Smooth muscle cell (in vitro differentiated cells): ENCODE data around the gene OGFOD1. TPM values are rescaled to one million over a fixed set of nuclear protein-coding genes. Genes with fewer than 3 reads are reported as not detected.

Experiments used
- DNase-seq: peaks from one replicate; lab custom pipeline; 2025; ENCODE audit not compliant: unreplicated experiment; lab: John Stamatoyannopoulos, UW
- H2AFZ ChIP-seq: fragments of 200-600 bp; sonication (generic); 2 replicates; pipeline ENCODE4 v1.6.0; 2016; ENCODE audit warnings: antibody characterized with exemption, low read depth, mild to moderate bottlenecking
- H3F3A ChIP-seq: fragments of 200-600 bp; sonication (generic); 2 replicates; pipeline ENCODE4 v1.6.0; 2017; ENCODE audit warnings: antibody characterized with exemption, low read depth
- H3K27ac ChIP-seq: fragments of 200-600 bp; sonication (generic); 2 replicates; pipeline ENCODE4 v1.5.1; 2016; ENCODE audit warnings: low read depth, mild to moderate bottlenecking
- H3K27me3 ChIP-seq: fragments of 200-600 bp; sonication (generic); 2 replicates; pipeline ENCODE4 v1.6.1; 2016; ENCODE audit warnings: low read depth, mild to moderate bottlenecking
- H3K36me3 ChIP-seq: fragments of 200-600 bp; sonication (generic); 2 replicates; pipeline ENCODE4 v1.5.1; 2016; ENCODE audit warnings: low read depth
- H3K4me1 ChIP-seq: fragments of 200-600 bp; sonication (generic); 2 replicates; pipeline ENCODE4 v1.5.1; 2016; ENCODE audit warnings: low read depth
- H3K4me2 ChIP-seq: fragments of 200-600 bp; sonication (generic); 2 replicates; pipeline ENCODE4 v1.6.0; 2016; ENCODE audit warnings: mild to moderate bottlenecking
- H3K4me3 ChIP-seq: fragments of 200-600 bp; sonication (generic); 2 replicates; pipeline ENCODE4 v1.5.1; 2016; ENCODE audit warnings: mild to moderate bottlenecking
- H3K79me2 ChIP-seq: fragments of 200-600 bp; sonication (generic); 2 replicates; pipeline ENCODE4 v1.6.0; 2016; ENCODE audit warnings: low read depth, mild to moderate bottlenecking
- H3K9ac ChIP-seq: fragments of 200-600 bp; sonication (generic); 2 replicates; pipeline ENCODE4 v1.6.0; 2016; ENCODE audit warnings: low read depth
- H3K9me3 ChIP-seq: fragments of 200-600 bp; sonication (generic); replicated peaks from 2 replicates; pipeline ENCODE4 v1.5.1; 2016; ENCODE audit warnings: low read depth
- H4K20me1 ChIP-seq: fragments of 200-600 bp; sonication (generic); 2 replicates; pipeline ENCODE4 v1.6.0; 2016; ENCODE audit warnings: low read depth
- WGBS: methylation state at CpG from one replicate; pipeline ENCODE4 v1.1.7; 2016; ENCODE audit warnings: low lambda C conversion rate; 5-methylcytosine and 5-hydroxymethylcytosine counted together
- polyA plus RNA-seq: library from polyadenylated mRNA; unstranded; fragments of >200 nt; fragmentation: Nextera tagmentation; extraction: Ambion mirVana; gene quantifications from 2 replicates; pipeline ENCODE4 v1.2.1, GENCODE V29; 2016
- total RNA-seq: library from RNA; depleted of rRNA; stranded (reverse); fragments of >200 nt; gene quantifications from 2 replicates; pipeline ENCODE4 v1.2.3, GENCODE V29; 2014
- TF ChIP-seq, protein P1 (sequence below): fragments of 200-600 bp; sonication (generic); IDR thresholded peaks from 2 replicates; pipeline ENCODE4 v1.5.1; 2017; ENCODE audit warnings: borderline replicate concordance, mild to moderate bottlenecking, antibody characterized with exemption; ENCODE audit not compliant: insufficient read depth, poor library complexity, severe bottlenecking

OGFOD1 gene
- total and polyA plus RNA-seq, 2 experiments from 2014 or later: 68.7 to 107 TPM

DNA sequence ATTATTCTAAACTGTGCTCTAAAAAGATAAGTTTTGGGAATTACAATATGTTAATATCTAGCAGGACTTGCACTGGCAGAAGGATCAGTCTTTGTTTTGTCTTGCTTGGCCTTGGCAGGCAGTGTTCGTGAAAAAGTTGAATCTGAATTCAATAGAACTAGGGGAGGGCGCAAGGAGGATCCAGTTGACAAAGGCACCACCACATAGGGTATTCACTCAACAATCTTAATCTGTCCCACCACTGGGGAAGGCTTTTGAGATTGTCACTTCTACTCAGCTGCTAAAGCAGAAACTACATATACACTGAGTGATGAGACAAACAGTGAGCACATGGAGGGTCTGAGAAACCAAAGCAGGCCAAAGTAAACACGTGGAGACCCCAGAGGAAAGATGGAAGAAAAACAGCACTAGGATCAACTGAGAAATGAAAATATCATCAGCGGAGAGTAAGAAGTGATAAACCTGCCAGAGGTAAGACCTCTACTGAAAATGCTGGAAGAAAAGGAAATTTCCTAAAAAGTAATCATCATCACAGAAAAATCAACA, 28.4 kb upstream of the OGFOD1 start:
- Histone ChIP-seq H3K9me3 (no peaks in the 10 kb centered on the region), H3K4me1 (peaks cover 22% of the 10 kb centered on the region), H2AFZ (no peak overlapping the region), H3K9ac (no peak overlapping the region), H3K36me3 (no peaks in the 10 kb centered on the region), H3K4me2 (no peak overlapping the region), H3K79me2 (peaks cover 63% of the 10 kb centered on the region), H3K4me3 (peak overlapping the region; percentile 93), H3K27me3 (no peaks in the 10 kb centered on the region), H4K20me1 (peaks cover 63% of the 10 kb centered on the region), H3F3A (peaks cover 18% of the 10 kb centered on the region), H3K27ac (no peak overlapping the region)
- WGBS: 89% methylated on average over 4 of the region's 4 CpGs
- no peak for DNase-seq
- TF ChIP-seq, protein P1, sequence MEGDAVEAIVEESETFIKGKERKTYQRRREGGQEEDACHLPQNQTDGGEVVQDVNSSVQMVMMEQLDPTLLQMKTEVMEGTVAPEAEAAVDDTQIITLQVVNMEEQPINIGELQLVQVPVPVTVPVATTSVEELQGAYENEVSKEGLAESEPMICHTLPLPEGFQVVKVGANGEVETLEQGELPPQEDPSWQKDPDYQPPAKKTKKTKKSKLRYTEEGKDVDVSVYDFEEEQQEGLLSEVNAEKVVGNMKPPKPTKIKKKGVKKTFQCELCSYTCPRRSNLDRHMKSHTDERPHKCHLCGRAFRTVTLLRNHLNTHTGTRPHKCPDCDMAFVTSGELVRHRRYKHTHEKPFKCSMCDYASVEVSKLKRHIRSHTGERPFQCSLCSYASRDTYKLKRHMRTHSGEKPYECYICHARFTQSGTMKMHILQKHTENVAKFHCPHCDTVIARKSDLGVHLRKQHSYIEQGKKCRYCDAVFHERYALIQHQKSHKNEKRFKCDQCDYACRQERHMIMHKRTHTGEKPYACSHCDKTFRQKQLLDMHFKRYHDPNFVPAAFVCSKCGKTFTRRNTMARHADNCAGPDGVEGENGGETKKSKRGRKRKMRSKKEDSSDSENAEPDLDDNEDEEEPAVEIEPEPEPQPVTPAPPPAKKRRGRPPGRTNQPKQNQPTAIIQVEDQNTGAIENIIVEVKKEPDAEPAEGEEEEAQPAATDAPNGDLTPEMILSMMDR: no peak

DNA sequence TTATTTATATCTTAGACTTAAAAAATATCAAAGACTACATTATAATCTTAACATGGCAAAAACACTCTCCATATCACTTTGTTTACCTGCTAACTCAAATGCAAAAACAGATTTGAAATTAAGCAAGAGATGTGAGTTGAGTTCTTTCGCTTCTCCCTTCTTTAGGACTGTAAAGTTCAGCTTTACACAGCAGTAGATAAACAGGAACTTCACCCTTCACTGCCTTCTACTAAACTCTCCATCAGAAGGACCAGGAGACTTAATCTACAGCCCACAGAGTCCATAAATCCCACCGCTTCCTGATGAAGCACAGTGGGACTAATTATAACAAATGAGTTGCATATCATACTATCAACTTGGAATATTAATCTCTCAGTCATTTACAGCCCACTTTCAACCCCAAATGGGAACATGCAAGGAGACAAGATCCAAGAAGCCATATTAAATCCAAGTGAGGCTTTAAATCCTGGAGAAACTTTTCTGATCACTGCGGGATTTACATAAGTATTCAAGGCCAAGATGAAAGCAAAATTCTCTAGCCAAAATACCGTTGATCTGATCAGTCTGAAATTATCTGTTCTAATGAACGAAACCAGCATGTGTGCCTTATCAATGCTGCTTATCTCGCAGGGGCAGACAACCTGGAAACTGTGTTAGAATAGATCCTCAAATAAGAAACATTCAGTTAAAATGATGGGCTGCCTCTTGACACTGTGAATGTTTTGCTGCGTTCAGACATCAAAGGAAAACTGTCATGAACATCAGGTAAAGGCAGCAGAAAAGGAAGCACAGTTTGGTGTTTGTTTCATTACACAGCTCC, 27.6 kb upstream of the OGFOD1 start:
- Histone ChIP-seq H3F3A (peaks cover 23% of the 10 kb centered on the region), H3K4me3 (peak overlapping the region; percentile 93), H4K20me1 (peaks cover 56% of the 10 kb centered on the region), H3K4me2 (peak overlapping the region; percentile 96), H3K9ac (peak overlapping the region; percentile 76), H3K36me3 (no peaks in the 10 kb centered on the region), H3K27me3 (no peaks in the 10 kb centered on the region), H3K27ac (peak overlapping the region; percentile 10), H2AFZ (peak overlapping the region; percentile 70), H3K4me1 (peaks cover 22% of the 10 kb centered on the region), H3K79me2 (peaks cover 57% of the 10 kb centered on the region), H3K9me3 (no peaks in the 10 kb centered on the region)
- TF ChIP-seq, protein P1: no peak
- DNase-seq: no peak
- 27% methylated on average over 7 of the region's 7 CpGs for WGBS

DNA sequence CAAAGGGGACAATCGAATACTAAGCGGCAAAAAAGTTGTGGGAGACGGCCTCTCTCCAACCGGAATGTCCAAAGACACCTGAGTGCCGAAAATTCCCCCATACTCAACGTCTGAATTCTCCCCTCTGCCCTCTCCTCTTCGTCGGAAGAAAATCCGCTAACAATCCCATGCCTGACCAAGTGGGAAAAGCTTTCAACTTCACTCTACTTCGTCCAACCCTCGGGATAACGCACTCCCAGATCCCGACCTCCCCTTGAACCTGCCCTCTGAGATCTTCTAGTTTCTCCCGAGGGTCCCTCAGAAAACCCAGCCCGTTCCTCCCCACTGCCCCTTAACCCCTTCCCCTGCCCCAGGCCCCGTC, 27.0 kb upstream of the OGFOD1 start:
- Histone ChIP-seq H3K27ac (peak overlapping the region; percentile 10), H3K4me2 (peak overlapping the region; percentile 96), H3K36me3 (no peaks in the 10 kb centered on the region), H3K79me2 (peaks cover 51% of the 10 kb centered on the region), H4K20me1 (peaks cover 51% of the 10 kb centered on the region), H3K9ac (peak overlapping the region; percentile 76), H3K27me3 (no peaks in the 10 kb centered on the region), H3K4me1 (peaks cover 22% of the 10 kb centered on the region), H3F3A (peaks cover 28% of the 10 kb centered on the region), H2AFZ (peak overlapping the region; percentile 70), H3K4me3 (peak overlapping the region; percentile 93), H3K9me3 (no peaks in the 10 kb centered on the region)
- TF ChIP-seq, protein P1: no peak
- no peak for DNase-seq
- under 1% methylated on average over 12 of the region's 16 CpGs for WGBS
